Stomach (tissue), 9 donors: ENCODE results near the gene VAMP1. TPM values are rescaled to one million over a fixed set of nuclear protein-coding genes. Genes with fewer than 3 reads are reported as not detected.
"Not testable (repeated sequence)": the region's sequence is repeated elsewhere in the genome, so short reads cannot be mapped to it uniquely, and the experiment has no call there.

Source experiments
- DNase-seq, 2 donors: peaks; one replicate each; pipeline versions ENCODE4 v3.0.0 to v3.0.0-alpha.2; 2013 to 2019
- H3K27ac ChIP-seq, 5 donors: fragments of 200-600 bp in 4 of 5; sonication (generic) in 4 of 5; one replicate each; pipeline ENCODE4 v1.5.1; 2013 to 2019; ENCODE audit warnings: mild to moderate bottlenecking in 1 of 5, moderate library complexity in 1 of 5
- H3K27me3 ChIP-seq, 3 donors: fragments of 200-600 bp; sonication (generic); one replicate each; pipeline ENCODE4 v1.5.1; 2017 to 2019; ENCODE audit warnings: mixed run types in 1 of 3
- H3K36me3 ChIP-seq, 4 donors: fragments of 200-600 bp; sonication (generic); 1 replicate in 3 of 4; 2 replicates in 1 of 4; pipeline ENCODE4 v1.5.1; 2016 to 2019
- H3K4me1 ChIP-seq, 4 donors: fragments of 200-600 bp; sonication (generic); one replicate each; pipeline ENCODE4 v1.5.1; 2016 to 2019
- H3K4me3 ChIP-seq, 4 donors: fragments of 200-600 bp; sonication (generic) in 3 of 4; one replicate each; pipeline ENCODE4 v1.5.1; 2016 to 2019; ENCODE audit warnings: mild to moderate bottlenecking in 1 of 4
- H3K9me3 ChIP-seq, 4 donors: fragments of 200-600 bp; sonication (generic); one replicate each; pipeline ENCODE4 v1.5.1; 2016 to 2019
- EP300 ChIP-seq: sonication (generic); formaldehyde crosslinking; IDR thresholded peaks from one replicate; pipeline ENCODE4 v1.6.1; 2017; ENCODE audit warnings: antibody characterized with exemption
- POLR2A ChIP-seq, 4 donors: fragments of 450-650 bp; IDR thresholded peaks; one replicate each; pipeline ENCODE4 v1.6.1; 2016; ENCODE audit warnings: antibody characterized with exemption in 4 of 4, control low read depth in 2 of 4, mild to moderate bottlenecking in 1 of 4, moderate library complexity in 1 of 4
- POLR2AphosphoS5 ChIP-seq, 3 donors: sonication (generic); formaldehyde crosslinking; IDR thresholded peaks; one replicate each; pipeline ENCODE4 v1.6.1; 2016; ENCODE audit warnings: antibody characterized with exemption in 3 of 3
- WGBS, 5 donors: extraction: QIAGEN DNeasy Blood & Tissue Kit in 3 of 5; methylation state at CpG; one replicate each; pipeline versions ENCODE4 v1.1.5 to v1.1.7; 2013 to 2018; 5-methylcytosine and 5-hydroxymethylcytosine counted together
- intact Hi-C: fragments of 100-400 bp; cut with DNase I; formaldehyde crosslinking; loops from one replicate; pipeline ENCODE4 v1.15.1; 2023; ENCODE audit warnings: low total_unique reads
- polyA plus RNA-seq, 3 donors: library from polyadenylated mRNA; stranded (reverse); fragments of 200-250 nt; gene quantifications; one replicate each; pipeline ENCODE4 v1.2.3, GENCODE V29; 2013
- total RNA-seq, 5 donors: library from RNA; depleted of rRNA; stranded (reverse); fragments of >200 nt; gene quantifications; one replicate each; pipeline versions ENCODE4 v1.1.0 to v1.2.3, GENCODE V29; 2014 to 2016
- TF ChIP-seq, protein P1 (sequence below), 7 experiments: fragments of 450-650 bp in 4 of 7; fragments of 200-600 bp in 3 of 7; sonication (generic) in 3 of 7; IDR thresholded peaks; one replicate each; pipeline ENCODE4 v1.5.1; 2016 to 2019; ENCODE audit warnings: antibody characterized with exemption in 7 of 7, control low read depth in 2 of 7, mild to moderate bottlenecking in 1 of 7
- donor health status: healthy with polysubstance abuse.
- donor health status: Bipolar disorder and iron deficiency.
- donor health status: healthy.

VAMP1 gene
- total and polyA plus RNA-seq, 8 donors = 1.2 to 16.5 (median 4.8) TPM; not detected in 1

- peak in 1 of 2 donors; percentile 19 for DNase-seq
- TF ChIP-seq EP300 = no peak
- no peak for TF ChIP-seq POLR2A (IDR thresholded peaks at IDR 0.05)
- TF ChIP-seq, protein P1, sequence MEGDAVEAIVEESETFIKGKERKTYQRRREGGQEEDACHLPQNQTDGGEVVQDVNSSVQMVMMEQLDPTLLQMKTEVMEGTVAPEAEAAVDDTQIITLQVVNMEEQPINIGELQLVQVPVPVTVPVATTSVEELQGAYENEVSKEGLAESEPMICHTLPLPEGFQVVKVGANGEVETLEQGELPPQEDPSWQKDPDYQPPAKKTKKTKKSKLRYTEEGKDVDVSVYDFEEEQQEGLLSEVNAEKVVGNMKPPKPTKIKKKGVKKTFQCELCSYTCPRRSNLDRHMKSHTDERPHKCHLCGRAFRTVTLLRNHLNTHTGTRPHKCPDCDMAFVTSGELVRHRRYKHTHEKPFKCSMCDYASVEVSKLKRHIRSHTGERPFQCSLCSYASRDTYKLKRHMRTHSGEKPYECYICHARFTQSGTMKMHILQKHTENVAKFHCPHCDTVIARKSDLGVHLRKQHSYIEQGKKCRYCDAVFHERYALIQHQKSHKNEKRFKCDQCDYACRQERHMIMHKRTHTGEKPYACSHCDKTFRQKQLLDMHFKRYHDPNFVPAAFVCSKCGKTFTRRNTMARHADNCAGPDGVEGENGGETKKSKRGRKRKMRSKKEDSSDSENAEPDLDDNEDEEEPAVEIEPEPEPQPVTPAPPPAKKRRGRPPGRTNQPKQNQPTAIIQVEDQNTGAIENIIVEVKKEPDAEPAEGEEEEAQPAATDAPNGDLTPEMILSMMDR (IDR thresholded peaks at IDR 0.05) = no peak
- TF ChIP-seq POLR2AphosphoS5 (IDR thresholded peaks at IDR 0.05) = no peak
- Histone ChIP-seq H3K4me1 (peaks cover 0 to 9% (median 0%) of the 10 kb centered on the region in 4 donors), H3K4me3 (no peak overlapping the region), H3K9me3 (no peaks in the 10 kb centered on the region), H3K27me3 (no peaks in the 10 kb centered on the region), H3K36me3 (peaks cover 16 to 70% (median 55%) of the 10 kb centered on the region in 4 donors), H3K27ac (no peak overlapping the region)
- intact Hi-C loops = no loop called here
- 49 to 61% (median 53%) methylated on average over 12 of the region's 12 CpGs for WGBS, 5 donors
These were observed 36.9 kb upstream of the VAMP1 start for GRCh38 chr12:6507102-6507998.

GRCh38 chr12:6500466-6500865 is 30.0 kb upstream of the VAMP1 start:
- no peaks in the 10 kb centered on the region for H3K27me3 ChIP-seq
- peaks cover 8 to 93% (median 63%) of the 10 kb centered on the region in 4 donors for H3K36me3 ChIP-seq
- intact Hi-C loops = no loop called here
- DNase-seq = no peak
- TF ChIP-seq POLR2AphosphoS5 (IDR thresholded peaks at IDR 0.05) (no peak), POLR2A (IDR thresholded peaks at IDR 0.05) (no peak), EP300 (no peak)
- TF ChIP-seq, protein P1 (IDR thresholded peaks at IDR 0.05) = no peak
- H3K4me1 ChIP-seq = peaks cover 0 to 16% (median 5%) of the 10 kb centered on the region in 4 donors
- no peak overlapping the region for H3K4me3 ChIP-seq
- no peak overlapping the region for H3K27ac ChIP-seq
- 86 to 96% (median 92%) methylated on average over 2 of the region's 2 CpGs for WGBS, 5 donors
- H3K9me3 ChIP-seq = no peaks in the 10 kb centered on the region

GRCh38 chr12:6497291-6497690 is 26.8 kb upstream of the VAMP1 start:
- H3K4me1 ChIP-seq = peaks cover 18 to 35% (median 23%) of the 10 kb centered on the region in 4 donors
- H3K9me3 ChIP-seq, H3K27me3 ChIP-seq, DNase-seq, intact Hi-C loops, H3K4me3 ChIP-seq, H3K27ac ChIP-seq: not testable (repeated sequence)
- WGBS, 5 donors = 65 to 76% (median 69%) methylated on average over 3 of the region's 3 CpGs
- H3K36me3 ChIP-seq = peaks cover 8 to 64% (median 49%) of the 10 kb centered on the region in 4 donors

GRCh38 chr12:6494968-6495367 is 24.5 kb upstream of the VAMP1 start:
- whole genome bisulfite sequencing, 5 donors = 56 to 75% (median 66%) methylated on average over 1 of the region's 1 CpG
- peak overlapping the region in 3 of 4 donors; percentile 78 to 94 (median 80) for H3K4me3 ChIP-seq
- no peaks in the 10 kb centered on the region for H3K9me3 ChIP-seq
- peaks cover 13 to 64% (median 56%) of the 10 kb centered on the region in 4 donors for H3K36me3 ChIP-seq
- no peak for DNase-seq
- peaks cover 22 to 41% (median 29%) of the 10 kb centered on the region in 4 donors for H3K4me1 ChIP-seq
- no peaks in the 10 kb centered on the region for H3K27me3 ChIP-seq
- no peak for TF ChIP-seq POLR2AphosphoS5 (IDR thresholded peaks at IDR 0.05)
- TF ChIP-seq, protein P1 (IDR thresholded peaks at IDR 0.05) = no peak
- no peak for TF ChIP-seq POLR2A (IDR thresholded peaks at IDR 0.05)
- TF ChIP-seq EP300 = no peak
- intact Hi-C loops = no loop called here
- peak overlapping the region in 1 of 5 donors; percentile 93 for H3K27ac ChIP-seq
